NCI-H82 treated with DMSO at 0.1 percent for 48 hours (cell line): ENCODE measurements around the gene YJU2.
A peak's percentile ranks its signal among the peaks of the same experiment; 100 is the strongest.
"Not testable (repeated sequence)": the region's sequence is repeated elsewhere in the genome, so short reads cannot be mapped to it uniquely, and the experiment has no call there.

Source experiments
- DNase-seq: peaks from one replicate; lab custom pipeline; 2025; ENCODE audit not compliant: unreplicated experiment; lab: John Stamatoyannopoulos, UW

The YJU2 gene

DNA sequence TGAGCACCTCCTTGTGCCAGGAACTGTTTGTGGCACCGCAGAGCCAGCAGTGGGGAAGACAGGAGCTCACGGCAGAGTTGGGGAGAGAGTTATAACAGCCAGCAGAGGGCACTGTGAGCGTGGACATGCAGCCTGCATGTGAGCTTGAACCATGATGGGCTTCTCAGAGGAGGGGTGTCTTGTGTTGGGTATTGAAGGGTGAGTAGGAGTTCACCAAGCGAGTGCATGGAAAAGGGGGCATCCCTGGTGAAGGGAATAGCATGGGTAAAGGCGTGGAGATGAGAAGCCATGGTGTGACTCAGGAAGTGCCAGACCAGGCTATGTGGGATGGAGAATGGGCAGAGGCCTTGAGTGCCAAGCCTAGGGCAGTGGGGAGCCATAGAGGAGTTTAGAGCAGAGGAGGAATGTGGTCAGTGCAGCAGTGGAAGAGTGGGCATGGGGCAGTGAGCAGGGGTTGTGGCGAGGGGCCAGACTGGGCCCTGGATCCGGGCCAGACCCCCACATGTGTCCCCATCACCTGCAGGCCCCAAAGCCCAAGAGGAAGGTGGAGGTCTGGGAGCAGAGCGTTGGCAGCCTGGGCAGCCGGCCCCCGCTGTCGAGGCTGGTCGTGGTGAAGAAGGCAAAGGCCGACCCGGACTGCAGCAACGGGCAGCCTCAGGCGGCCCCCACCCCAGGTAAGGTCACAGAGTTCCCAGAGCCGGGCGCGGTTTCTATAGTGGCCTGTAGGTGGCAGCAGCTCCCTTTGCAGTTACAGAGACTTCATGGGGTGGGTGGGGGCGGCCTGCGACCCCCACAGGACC is 20.4 kb downstream of the YJU2 start:
- peak; percentile 5 for DNase-seq

DNA sequence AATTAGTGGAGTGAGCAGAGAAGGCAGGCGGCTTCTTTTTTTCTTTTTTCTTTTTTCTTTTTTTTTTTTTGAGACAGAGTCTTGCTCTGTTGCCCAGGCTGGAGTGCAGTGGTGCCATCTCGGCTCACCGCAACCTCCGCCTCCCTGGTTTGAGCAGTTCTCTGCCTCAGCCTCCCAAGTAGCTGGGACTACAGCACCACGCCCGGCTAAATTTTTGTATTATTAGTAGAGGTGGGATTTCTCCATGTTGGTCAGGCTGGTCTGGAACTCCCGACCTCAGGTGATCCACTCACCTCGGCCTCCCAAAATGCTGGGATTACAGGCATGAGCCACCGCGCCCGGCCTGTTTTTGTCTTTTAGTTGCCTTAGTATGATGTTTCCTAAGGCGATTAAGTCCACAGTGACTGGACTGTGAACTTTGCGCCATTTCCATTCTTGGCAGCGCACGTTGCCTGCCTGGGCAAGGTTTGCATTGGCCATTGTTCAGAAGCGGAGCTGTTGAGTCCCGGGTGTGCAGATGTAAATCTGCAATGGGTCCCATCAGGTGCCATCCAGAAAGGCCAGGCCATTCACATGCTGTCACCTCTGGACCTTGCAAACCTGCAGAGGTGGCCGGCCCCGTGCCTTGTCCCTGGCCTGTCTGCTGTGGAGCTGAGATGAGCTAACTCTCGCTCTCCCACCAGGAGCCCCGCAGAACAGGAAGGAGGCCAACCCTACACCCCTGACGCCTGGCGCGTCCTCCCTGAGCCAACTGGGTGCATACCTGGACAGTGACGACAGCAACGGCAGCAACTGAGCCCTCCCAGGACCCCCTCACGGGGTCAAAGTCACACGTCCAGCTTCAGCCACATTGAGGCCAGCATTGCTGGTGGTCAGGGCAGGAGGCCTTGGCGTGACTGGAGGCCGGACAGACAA is 21.3 kb downstream of the YJU2 start:
- no peak for DNase-seq

DNA sequence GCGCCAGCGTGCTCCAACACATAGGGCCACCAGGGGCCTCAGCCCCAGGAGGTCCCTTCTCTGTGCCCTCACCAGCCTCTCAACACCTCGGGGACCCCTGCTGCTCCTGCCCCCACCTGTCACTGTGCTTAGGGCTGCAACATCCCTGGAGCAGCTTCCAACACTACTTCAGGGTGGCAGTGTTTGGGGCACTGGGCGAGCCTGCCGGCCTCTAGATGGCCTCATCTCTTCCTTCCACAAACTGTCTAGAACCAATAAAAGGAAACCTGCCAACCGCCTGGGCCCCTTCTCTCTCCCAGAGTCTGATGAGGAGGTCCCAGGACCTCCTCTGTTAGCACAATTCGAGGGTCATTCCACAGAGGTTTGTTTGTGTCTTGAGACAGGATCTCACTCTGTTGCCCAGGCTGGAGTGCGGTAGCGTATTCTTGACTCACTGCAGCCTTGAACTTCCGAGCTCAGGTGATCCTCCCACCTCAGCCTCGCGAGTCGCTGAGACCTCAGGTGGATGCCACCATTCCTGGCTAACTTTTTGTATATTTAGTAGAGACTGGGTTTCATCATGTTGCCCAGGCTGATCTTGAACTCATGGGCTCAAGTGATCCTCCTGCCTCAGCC is 22.0 kb downstream of the YJU2 start:
- no peak for DNase-seq

DNA sequence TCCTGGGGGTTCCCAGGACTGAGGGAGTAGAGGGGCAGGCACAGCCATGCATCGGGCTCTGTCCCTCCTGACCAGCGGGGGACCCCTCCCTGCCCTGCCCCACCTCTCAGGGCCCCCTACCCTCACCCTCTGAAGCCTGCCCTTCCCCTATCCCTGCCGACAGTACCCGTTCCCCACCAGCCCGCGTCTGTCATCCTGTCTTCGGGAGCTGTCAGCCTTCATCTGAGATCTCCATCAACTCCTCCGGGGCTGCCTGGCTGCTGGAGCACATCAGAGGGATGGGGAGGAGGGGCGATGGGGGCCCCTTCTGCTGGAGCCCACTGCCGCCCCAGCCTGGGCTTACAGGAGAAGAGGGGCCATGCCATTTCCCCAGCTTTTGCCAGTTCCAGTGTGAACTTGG is 26.0 kb downstream of the YJU2 start:
- DNase-seq: no peak

DNA sequence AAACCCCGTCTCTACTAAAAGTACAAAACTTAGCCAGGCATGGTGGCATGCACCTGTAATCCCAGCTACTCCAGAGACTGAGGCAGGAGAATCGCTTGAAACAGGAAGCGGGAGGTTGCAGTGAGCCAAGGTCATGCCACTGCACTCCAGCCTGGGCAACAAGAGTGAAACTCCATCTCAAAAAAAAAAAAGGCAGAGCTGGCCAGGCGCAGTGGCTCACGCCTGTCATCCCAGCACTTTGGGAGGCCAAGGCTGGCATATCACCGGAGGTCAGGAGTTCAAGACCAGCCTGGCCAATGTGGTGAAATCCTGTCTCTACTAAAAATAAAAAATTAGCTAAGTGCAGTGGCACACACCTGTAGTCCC is 27.4 kb downstream of the YJU2 start:
- DNase-seq: not testable (repeated sequence)

DNA sequence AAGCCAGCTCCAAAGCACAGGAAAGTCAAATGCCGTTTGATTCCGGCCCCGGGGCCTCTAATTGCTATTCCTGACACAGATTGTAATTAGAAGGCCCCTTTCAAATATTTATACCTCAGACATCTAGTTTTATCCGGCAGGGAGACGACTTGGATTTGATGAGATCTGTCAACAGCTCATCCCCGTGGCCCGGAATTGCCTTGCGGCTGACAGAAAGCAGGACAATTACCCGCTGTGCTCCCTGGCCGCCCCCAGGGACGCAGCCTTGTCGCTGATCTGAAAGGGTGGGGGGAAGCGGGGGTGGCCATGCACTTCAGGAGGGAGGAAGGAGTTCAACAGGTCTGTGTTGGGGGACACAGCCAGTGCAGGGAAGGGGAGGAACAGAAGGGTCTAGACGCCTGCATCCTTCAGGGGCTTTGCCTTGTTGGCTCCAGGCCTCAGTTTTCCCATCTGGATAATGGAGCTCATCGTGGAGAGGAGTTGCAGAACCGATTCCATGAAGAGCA is 30.4 kb downstream of the YJU2 start:
- no peak for DNase-seq

DNA sequence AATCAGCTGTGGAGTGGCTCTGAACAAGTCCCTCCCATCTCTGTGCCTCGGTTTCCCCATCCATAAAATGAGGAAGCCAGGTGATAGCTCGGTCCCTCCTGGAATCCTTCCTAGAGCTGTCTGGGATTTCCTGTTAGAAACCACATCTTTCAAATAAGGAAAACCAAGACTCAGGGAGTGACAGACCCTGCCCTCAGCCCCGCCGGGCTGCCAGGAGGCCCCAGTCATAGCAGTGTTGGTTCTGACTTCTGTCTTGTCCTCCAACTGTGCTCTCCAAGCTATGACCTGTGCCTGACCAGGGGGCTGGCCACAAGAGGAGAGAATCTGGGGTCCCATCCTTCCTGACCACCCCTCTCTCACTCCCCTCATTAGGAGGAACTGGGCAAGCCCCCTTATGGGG is 31.1 kb downstream of the YJU2 start:
- DNase-seq: no peak

DNA sequence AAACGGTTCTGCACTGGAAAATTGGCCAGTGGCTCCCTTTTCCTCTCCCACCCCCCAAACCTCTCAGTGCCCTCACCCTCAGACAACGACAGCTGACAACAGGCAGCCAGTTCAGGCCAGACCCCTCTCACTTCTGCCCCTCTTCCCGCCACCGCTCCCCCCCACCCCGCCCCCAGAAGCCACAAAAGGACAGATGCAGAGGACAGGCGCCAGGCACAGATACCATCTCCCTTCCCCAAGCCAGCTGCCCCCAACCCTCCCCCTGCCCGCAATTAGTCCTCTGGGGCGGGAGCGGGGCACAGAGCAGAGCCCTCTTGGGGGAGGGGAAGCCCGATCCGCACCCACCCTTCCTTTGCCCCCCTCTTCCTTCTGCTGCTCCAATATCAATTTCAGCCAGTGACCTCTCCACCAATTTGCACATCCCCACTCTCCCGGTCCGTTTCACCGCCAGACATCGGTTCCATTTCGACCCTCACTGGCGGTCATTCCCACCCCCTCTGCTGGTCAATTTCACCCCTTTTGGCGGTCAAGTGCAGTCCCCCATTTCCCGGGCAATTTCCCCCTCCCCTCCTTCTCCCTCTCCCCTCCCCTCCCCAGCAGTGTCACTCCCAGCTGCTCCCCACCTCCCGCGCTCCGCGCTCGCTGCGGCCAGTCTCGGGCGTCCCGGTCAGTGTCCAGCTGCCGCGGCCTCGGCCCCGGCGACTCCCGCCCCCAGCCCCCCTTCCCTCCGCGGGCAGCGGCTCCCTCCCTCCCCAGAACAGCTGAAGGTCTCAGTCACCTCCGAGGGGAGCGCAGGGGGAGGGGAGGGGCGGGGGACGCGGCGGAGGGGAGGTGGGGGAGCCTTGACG is 31.8 kb downstream of the YJU2 start, which contains the start of gene SHD:
Gene SHD, plus strand, starts transcription at position 848 of the 848 bp plus-strand sequence. CDS start 798 bp downstream, outside the sequence.
- DNase-seq: no peak

DNA sequence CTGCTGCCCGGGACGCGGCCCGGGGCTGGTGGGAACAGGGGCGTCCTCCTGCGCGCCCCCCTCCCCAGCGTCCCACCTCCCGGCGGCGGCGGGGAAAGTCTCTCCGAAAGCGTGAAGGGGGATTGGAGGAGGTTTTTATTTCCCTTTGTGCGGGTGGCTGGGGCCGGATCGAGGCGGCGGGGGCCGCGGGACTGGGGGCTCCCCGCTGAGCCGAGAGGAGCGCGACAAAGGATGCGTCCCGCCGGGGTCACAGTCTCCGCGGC is 32.3 kb downstream of the YJU2 start:
- DNase-seq: no peak

DNA sequence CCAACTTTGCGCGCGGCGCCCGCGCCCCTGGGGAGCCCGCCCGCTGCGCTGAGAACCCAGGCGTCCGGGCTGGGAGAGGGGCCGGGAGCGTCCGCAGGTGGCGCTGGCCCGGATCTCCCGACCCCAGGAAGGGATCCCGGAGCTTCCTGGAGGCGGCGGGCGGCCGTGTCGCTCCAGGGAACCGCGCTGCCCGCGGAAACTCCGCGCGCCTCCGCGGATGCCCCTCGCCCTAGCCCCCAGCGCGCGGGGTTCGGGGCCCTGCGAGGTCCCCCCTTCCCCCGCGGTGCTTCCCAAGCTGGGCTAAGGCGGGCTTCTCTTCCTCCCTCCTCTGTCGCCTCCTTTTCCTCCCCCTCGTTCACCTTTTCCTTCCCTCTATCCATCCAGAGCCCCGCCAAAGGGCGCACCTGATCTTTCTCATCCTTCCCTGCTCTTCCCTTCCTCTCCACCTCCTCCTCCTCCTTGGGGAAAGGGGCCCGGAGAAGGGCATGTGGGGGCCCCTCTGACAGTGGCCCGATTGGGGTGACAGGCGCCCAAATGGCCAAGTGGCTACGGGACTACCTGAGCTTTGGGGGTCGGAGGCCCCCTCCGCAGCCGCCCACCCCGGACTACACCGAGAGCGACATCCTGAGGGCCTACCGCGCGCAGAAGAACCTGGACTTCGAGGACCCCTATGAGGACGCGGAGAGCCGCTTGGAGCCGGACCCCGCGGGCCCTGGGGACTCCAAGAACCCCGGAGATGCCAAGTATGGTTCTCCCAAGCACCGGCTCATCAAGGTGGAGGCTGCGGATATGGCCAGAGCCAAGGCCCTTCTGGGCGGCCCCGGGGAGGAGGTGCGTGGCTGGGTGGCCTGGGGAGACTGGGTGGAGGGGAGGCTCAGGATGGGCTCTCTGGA is 32.9 kb downstream of the YJU2 start:
- DNase-seq: no peak

DNA sequence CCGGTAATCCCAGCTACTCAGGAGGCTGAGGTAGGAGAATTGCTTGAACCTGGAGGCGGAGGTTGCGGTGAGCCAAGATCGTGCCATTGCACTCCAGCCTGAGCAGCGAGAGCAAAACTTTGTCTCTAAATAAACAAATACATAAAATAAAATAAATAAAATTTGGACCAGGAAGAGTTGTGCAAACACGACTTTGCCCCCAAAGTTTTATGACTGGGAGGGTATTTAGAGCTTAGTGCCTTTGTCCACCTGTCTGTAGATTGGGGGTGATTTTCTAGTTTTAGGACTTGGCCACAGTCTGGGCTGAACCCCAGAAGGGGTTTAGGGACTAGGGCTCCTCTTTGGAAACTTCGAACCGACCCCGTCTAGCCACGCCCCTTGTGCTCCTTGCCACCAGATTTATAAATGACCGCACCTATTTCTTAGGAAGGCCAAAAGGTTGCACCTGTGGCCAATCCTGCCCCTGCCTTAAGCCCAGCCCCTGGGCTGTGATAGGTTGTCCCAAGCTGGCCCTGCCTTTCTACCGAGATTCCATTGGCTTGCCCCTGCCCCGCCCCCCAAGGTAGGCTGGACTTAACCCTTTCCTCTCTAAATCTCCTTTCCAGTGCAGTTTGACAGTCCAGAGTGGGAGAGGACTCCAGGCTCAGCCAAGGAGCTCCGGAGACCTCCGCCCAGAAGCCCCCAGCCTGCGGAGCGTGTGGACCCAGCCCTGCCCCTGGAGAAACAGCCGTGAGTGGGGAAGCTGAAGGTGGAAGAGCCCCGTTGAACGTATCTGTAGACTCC is 37.5 kb downstream of the YJU2 start:
- peak; percentile 54 for DNase-seq

DNA sequence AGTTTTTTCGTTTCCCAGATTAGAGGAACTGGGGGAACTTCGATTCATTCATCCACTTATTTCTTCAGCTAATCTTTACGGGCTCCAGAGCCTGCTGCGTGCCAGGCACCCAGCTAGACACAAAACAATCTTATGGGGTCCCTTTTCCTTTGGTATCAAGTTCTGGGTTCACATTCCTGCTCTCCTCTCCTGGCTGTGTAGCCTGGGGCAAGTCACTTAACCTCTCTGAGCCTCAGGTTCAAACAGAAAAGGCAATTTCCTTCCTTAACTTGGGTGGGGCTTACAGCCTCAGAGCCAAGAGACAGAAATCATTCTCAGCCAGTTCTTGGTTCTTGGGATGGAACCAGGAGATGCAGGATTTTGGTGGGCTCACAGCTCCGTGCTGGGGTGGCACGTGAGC is 38.1 kb downstream of the YJU2 start:
- DNase-seq: no peak

DNA sequence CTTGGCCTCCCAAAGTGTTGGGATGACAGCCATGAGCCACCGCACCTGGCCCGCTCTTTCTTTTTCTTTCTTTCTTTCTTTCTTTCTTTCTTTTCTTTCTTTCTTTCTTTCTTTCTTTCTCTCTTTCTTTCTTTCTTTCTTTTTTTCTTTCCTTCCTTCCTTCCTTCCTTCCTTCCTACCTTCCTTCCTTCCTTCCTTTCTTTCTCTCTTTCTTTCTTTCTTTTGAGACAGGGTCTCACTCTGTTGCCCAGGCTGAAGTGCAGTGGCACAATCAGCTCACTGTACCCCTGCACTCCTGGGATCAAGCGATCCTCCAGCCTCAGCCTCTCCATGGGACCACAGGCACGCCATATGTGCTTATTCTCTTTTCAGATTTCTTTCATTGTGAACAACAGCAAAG is 39.3 kb downstream of the YJU2 start:
- not testable (repeated sequence) for DNase-seq

DNA sequence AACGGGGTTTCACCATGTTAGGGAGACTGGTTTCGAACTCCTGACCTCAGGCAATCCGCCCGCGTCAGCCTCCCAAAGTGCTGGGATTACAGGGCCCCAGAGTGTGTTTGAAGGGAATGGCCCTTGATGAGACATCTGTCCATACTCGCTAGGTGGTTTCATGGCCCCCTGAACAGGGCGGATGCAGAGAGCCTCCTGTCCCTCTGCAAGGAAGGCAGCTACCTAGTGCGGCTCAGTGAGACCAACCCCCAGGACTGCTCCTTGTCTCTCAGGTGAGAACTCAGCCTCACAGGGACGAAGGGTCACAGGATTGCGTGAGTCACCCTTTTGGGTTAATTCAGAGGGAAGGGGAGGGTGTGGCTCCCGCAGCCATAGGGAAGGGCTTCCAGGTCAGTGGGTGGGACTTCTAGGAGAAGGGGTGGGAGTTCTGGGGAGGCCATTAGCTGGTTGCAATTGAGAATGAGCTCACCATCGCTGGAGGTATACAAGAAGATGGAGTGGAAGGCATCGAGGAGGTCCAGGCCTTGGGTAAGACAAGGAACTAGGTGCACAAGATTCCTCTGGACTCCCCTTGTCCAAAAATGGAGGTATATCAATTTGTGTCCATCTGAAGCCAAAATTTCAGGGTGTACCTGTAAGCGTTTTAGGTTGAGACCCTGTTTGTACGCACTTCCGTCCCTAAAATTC is 41.4 kb downstream of the YJU2 start:
- no peak for DNase-seq

DNA sequence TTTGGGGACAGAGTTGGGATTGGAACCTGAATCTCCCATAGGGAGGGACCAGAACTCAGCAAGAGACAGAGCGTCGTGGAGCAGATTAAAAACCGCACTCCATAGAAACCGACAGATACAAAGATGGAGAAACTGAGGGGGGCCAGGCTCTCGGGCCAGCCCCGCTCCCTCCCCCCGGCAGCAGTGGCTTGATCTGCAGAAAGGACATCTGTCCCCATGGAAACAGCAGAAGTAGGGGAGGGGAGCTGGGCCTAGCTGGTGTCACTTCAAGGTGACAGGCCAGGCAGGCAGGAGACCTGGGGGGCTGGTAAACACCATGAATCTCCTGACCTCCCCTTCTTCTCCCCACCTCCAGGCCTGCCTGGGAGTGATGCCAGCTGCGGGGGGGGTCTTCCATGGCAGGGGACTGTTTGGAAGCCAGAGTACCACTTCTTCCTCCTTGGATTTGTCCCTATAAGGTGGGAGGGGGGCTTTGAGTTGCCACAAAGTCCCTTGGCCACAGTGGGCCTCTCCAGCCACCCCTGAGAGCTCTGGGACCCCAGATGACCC is 44.4 kb downstream of the YJU2 start:
- DNase-seq: no peak

DNA sequence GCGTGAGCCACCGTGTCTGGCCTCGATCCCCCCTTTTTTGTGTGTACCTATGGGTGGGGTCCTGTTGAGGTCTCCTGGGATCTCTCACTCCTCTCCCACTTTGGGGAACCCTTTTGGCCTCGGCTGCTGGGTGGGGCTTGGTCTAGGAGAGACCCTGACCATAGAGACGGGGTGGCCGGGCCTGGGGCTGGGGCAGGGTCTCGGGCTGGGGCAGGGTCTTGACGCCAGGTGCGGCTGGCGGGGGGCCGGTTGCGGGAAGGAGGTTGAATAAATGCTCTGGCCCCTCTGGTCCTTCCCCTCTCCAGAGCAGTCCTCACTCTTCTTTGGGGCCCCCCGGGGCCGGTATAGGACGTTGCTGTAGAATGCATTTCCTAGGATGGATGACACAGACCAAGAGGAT is 45.6 kb downstream of the YJU2 start:
- DNase-seq: no peak

DNA sequence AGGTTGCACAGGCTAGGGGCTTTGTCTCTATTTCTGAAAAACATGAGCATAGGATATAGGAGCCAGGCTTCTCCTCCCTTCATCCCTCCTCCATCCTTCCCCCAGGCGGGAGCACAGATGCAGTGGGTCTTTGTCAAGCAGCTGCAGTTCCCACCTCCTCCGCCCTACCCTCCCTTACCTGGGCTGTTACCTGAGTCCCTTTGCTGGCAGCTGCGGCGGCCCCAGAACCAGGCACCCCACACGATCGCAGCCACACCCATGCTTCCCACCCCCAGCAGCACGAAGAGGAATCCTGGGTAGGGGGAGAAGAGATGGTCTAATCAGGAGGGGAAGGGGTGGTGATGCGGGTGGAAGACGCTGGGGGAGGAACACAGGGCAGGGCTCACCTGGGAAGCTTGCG is 47.5 kb downstream of the YJU2 start:
- DNase-seq: no peak
